Mesendoderm (in vitro differentiated cells): Measurements from ENCODE around the gene STXBP1.

ENCODE experiments used
- DNase-seq: peaks from one replicate; pipeline ENCODE4 v3.0.0; 2013
- H2AK5ac ChIP-seq: 2 replicates; pipeline ENCODE4 v1.6.1; 2013; ENCODE audit warnings: low read length, inconsistent platforms
- H2BK120ac ChIP-seq: 2 replicates; pipeline ENCODE4 v1.6.1; 2013; ENCODE audit warnings: low read depth, mild to moderate bottlenecking, low read length, moderate library complexity, mixed read lengths
- H2BK15ac ChIP-seq: replicated peaks from 2 replicates; pipeline ENCODE4 v1.6.1; 2013; ENCODE audit warnings: low read depth, mild to moderate bottlenecking, moderate library complexity
- H2BK5ac ChIP-seq: 2 replicates; pipeline ENCODE4 v1.6.1; 2013; ENCODE audit warnings: low read length, inconsistent platforms
- H3K18ac ChIP-seq: 2 replicates; pipeline ENCODE4 v1.6.1; 2013; ENCODE audit warnings: mild to moderate bottlenecking, low read length, mixed read lengths
- H3K23ac ChIP-seq: one replicate; pipeline ENCODE4 v1.6.1; 2013; ENCODE audit warnings: low read length
- H3K27ac ChIP-seq: 2 replicates; pipeline ENCODE4 v1.5.1; 2013; ENCODE audit warnings: low read depth, mild to moderate bottlenecking, inconsistent platforms, low read length, moderate library complexity
- H3K27me3 ChIP-seq: 2 replicates; pipeline ENCODE4 v1.6.1; 2013; ENCODE audit warnings: low read length, control low read depth, mild to moderate bottlenecking, inconsistent platforms; ENCODE audit not compliant: insufficient read depth, poor library complexity
- H3K36me3 ChIP-seq: 2 replicates; pipeline ENCODE4 v1.6.1; 2013; ENCODE audit warnings: low read length, inconsistent platforms; ENCODE audit not compliant: control insufficient read depth, insufficient read depth
- H3K4ac ChIP-seq: one replicate; pipeline ENCODE4 v1.6.1; 2013; ENCODE audit warnings: low read depth, mild to moderate bottlenecking, low read length, moderate library complexity
- H3K4me1 ChIP-seq: 2 replicates; pipeline ENCODE4 v1.6.1; 2013; ENCODE audit warnings: low read depth, low read length, inconsistent platforms; ENCODE audit not compliant: control insufficient read depth
- H3K4me2 ChIP-seq: 2 replicates; pipeline ENCODE4 v1.6.1; 2013; ENCODE audit warnings: low read length
- H3K4me3 ChIP-seq: 2 replicates; pipeline ENCODE4 v1.5.1; 2013; ENCODE audit warnings: mild to moderate bottlenecking, low read length
- H3K56ac ChIP-seq: one replicate; pipeline ENCODE4 v1.6.1; 2013; ENCODE audit warnings: low read length
- H3K79me1 ChIP-seq: 2 replicates; pipeline ENCODE4 v1.6.1; 2013; ENCODE audit warnings: low read length, inconsistent platforms
- H3K79me2 ChIP-seq: 2 replicates; pipeline ENCODE4 v1.6.1; 2013; ENCODE audit warnings: mild to moderate bottlenecking, low read length; ENCODE audit not compliant: control insufficient read depth, insufficient read depth
- H3K9ac ChIP-seq: 2 replicates; pipeline ENCODE4 v1.6.1; 2013; ENCODE audit warnings: low read length, inconsistent platforms
- H4K5ac ChIP-seq: one replicate; pipeline ENCODE4 v1.6.1; 2013; ENCODE audit warnings: low read length
- H4K8ac ChIP-seq: one replicate; pipeline ENCODE4 v1.6.1; 2013; ENCODE audit warnings: low read depth, mild to moderate bottlenecking, control low read depth, low read length, moderate library complexity
- WGBS: extraction: QIAGEN DNeasy Blood & Tissue Kit; methylation state at CpG from one replicate; pipeline ENCODE4 v1.1.7; 2013; ENCODE audit warnings: low lambda C conversion rate, missing lambda C conversion rate; ENCODE audit not compliant: insufficient coverage; ENCODE audit errors: extremely low coverage; 5-methylcytosine and 5-hydroxymethylcytosine counted together

Gene STXBP1

GRCh38 chr9:127667127-127667844, 55.2 kb downstream of the STXBP1 start:
- H3K27ac ChIP-seq: no peak overlapping the region
- H4K8ac ChIP-seq: no peak overlapping the region
- no peak overlapping the region for H2BK120ac ChIP-seq
- H3K9ac ChIP-seq: no peak overlapping the region
- no peaks in the 10 kb centered on the region for H3K79me1 ChIP-seq
- WGBS: no CpG with 5 or more reads among the region's 3 CpGs
- no peak for DNase-seq
- H3K56ac ChIP-seq: no peak overlapping the region
- H3K79me2 ChIP-seq: no peaks in the 10 kb centered on the region
- no peak overlapping the region for H3K4me2 ChIP-seq
- no peak overlapping the region for H4K5ac ChIP-seq
- H3K27me3 ChIP-seq: no peaks in the 10 kb centered on the region
- H2BK15ac ChIP-seq: no peak overlapping the region
- H3K23ac ChIP-seq: no peak overlapping the region
- no peaks in the 10 kb centered on the region for H3K36me3 ChIP-seq
- H2AK5ac ChIP-seq: no peak overlapping the region
- H2BK5ac ChIP-seq: no peak overlapping the region
- H3K4me1 ChIP-seq: no peaks in the 10 kb centered on the region
- H3K18ac ChIP-seq: no peak overlapping the region
- no peak overlapping the region for H3K4ac ChIP-seq
- H3K4me3 ChIP-seq: no peak overlapping the region

- Histone ChIP-seq H3K56ac (no peak overlapping the region), H3K27ac (no peak overlapping the region), H4K8ac (no peak overlapping the region), H3K79me1 (no peaks in the 10 kb centered on the region), H2AK5ac (no peak overlapping the region), H3K9ac (no peak overlapping the region), H3K23ac (no peak overlapping the region), H3K4me2 (no peak overlapping the region), H3K4me3 (no peak overlapping the region), H3K4me1 (no peaks in the 10 kb centered on the region), H3K27me3 (no peaks in the 10 kb centered on the region), H3K4ac (no peak overlapping the region), H3K18ac (no peak overlapping the region), H3K79me2 (no peaks in the 10 kb centered on the region), H2BK5ac (no peak overlapping the region), H2BK120ac (no peak overlapping the region), H3K36me3 (no peaks in the 10 kb centered on the region), H4K5ac (no peak overlapping the region), H2BK15ac (no peak overlapping the region)
- no CpG with 5 or more reads among the region's 18 CpGs for WGBS
- DNase-seq: no peak
Measured at GRCh38 chr9:127667906-127668305, 55.8 kb downstream of the STXBP1 start.

GRCh38 chr9:127673234-127673633, 61.2 kb downstream of the STXBP1 start:
- no peaks in the 10 kb centered on the region for H3K79me2 ChIP-seq
- H3K9ac ChIP-seq: no peak overlapping the region
- H3K4ac ChIP-seq: no peak overlapping the region
- WGBS: no CpG with 5 or more reads among the region's 7 CpGs
- no peaks in the 10 kb centered on the region for H3K27me3 ChIP-seq
- no peak overlapping the region for H4K8ac ChIP-seq
- no peak overlapping the region for H2BK15ac ChIP-seq
- H2BK5ac ChIP-seq: no peak overlapping the region
- no peaks in the 10 kb centered on the region for H3K36me3 ChIP-seq
- H3K4me2 ChIP-seq: no peak overlapping the region
- no peak overlapping the region for H3K18ac ChIP-seq
- H4K5ac ChIP-seq: no peak overlapping the region
- H3K56ac ChIP-seq: no peak overlapping the region
- no peak overlapping the region for H3K27ac ChIP-seq
- no peak overlapping the region for H2BK120ac ChIP-seq
- H3K4me1 ChIP-seq: no peaks in the 10 kb centered on the region
- H3K23ac ChIP-seq: no peak overlapping the region
- no peak overlapping the region for H3K4me3 ChIP-seq
- no peak overlapping the region for H2AK5ac ChIP-seq
- DNase-seq: no peak
- no peaks in the 10 kb centered on the region for H3K79me1 ChIP-seq

- no peaks in the 10 kb centered on the region for H3K79me1 ChIP-seq
- H2BK120ac ChIP-seq: no peak overlapping the region
- no peak overlapping the region for H3K56ac ChIP-seq
- no peak overlapping the region for H2AK5ac ChIP-seq
- H3K4me1 ChIP-seq: no peaks in the 10 kb centered on the region
- no peak overlapping the region for H4K8ac ChIP-seq
- no peak overlapping the region for H3K27ac ChIP-seq
- H3K9ac ChIP-seq: no peak overlapping the region
- H3K18ac ChIP-seq: no peak overlapping the region
- no peak overlapping the region for H4K5ac ChIP-seq
- no peaks in the 10 kb centered on the region for H3K36me3 ChIP-seq
- no peak for DNase-seq
- H3K4me3 ChIP-seq: no peak overlapping the region
- no peaks in the 10 kb centered on the region for H3K79me2 ChIP-seq
- H2BK15ac ChIP-seq: no peak overlapping the region
- no peak overlapping the region for H3K23ac ChIP-seq
- WGBS: no CpG with 5 or more reads among the region's 12 CpGs
- no peaks in the 10 kb centered on the region for H3K27me3 ChIP-seq
- H3K4me2 ChIP-seq: no peak overlapping the region
- H2BK5ac ChIP-seq: no peak overlapping the region
- no peak overlapping the region for H3K4ac ChIP-seq
Measured at GRCh38 chr9:127676638-127677037, 64.6 kb downstream of the STXBP1 start.

- Histone ChIP-seq H3K79me2 (no peaks in the 10 kb centered on the region), H2BK120ac (no peak overlapping the region), H3K36me3 (no peaks in the 10 kb centered on the region), H2BK15ac (no peak overlapping the region), H3K27ac (no peak overlapping the region), H3K4me3 (no peak overlapping the region), H4K8ac (no peak overlapping the region), H3K18ac (no peak overlapping the region), H3K4me1 (no peaks in the 10 kb centered on the region), H3K23ac (no peak overlapping the region), H3K9ac (no peak overlapping the region), H2BK5ac (no peak overlapping the region), H3K4me2 (no peak overlapping the region), H4K5ac (no peak overlapping the region), H3K4ac (no peak overlapping the region), H3K79me1 (no peaks in the 10 kb centered on the region), H3K27me3 (no peaks in the 10 kb centered on the region), H3K56ac (no peak overlapping the region), H2AK5ac (no peak overlapping the region)
- no CpG with 5 or more reads among the region's 2 CpGs for WGBS
- no peak for DNase-seq
Measured at GRCh38 chr9:127679506-127679905, 67.4 kb downstream of the STXBP1 start.

GRCh38 chr9:127680226-127680625, 68.1 kb downstream of the STXBP1 start:
- Histone ChIP-seq H2AK5ac (no peak overlapping the region), H3K18ac (no peak overlapping the region), H3K4me3 (no peak overlapping the region), H3K4me1 (no peaks in the 10 kb centered on the region), H3K56ac (no peak overlapping the region), H3K36me3 (no peaks in the 10 kb centered on the region), H3K23ac (no peak overlapping the region), H3K79me2 (no peaks in the 10 kb centered on the region), H3K79me1 (no peaks in the 10 kb centered on the region), H3K4ac (no peak overlapping the region), H3K27ac (no peak overlapping the region), H2BK15ac (no peak overlapping the region), H3K4me2 (no peak overlapping the region), H4K8ac (no peak overlapping the region), H2BK5ac (no peak overlapping the region), H4K5ac (no peak overlapping the region), H3K27me3 (no peaks in the 10 kb centered on the region), H3K9ac (no peak overlapping the region), H2BK120ac (no peak overlapping the region)
- no CpG with 5 or more reads among the region's 11 CpGs for WGBS
- no peak for DNase-seq
